CD14-positive monocyte (primary cell): ENCODE results near the gene COMT. TPM values are rescaled to one million over a fixed set of nuclear protein-coding genes. Genes with fewer than 3 reads are reported as not detected.

Experiments
- DNase-seq, 3 donors: peaks; one replicate each; pipeline ENCODE4 v3.0.0-alpha.2; 2011 to 2022
- H2AFZ ChIP-seq: 2 replicates; pipeline ENCODE4 v1.6.0; 2012; ENCODE audit warnings: mild to moderate bottlenecking, low read depth, low read length, inconsistent platforms; ENCODE audit not compliant: insufficient read depth, poor library complexity, severe bottlenecking
- H3K27ac ChIP-seq, 2 donors: 1 replicate in 1 of 2; 2 replicates in 1 of 2; pipeline ENCODE4 v1.5.1; 2012 to 2013; ENCODE audit warnings: low read length in 2 of 2, control low read depth in 1 of 2, inconsistent platforms in 1 of 2, low read depth in 1 of 2, mild to moderate bottlenecking in 1 of 2
- H3K27me3 ChIP-seq, 2 donors: one replicate each; pipeline versions ENCODE4 v1.6.0 to v1.6.1; 2011 to 2013; ENCODE audit warnings: low read length in 2 of 2; ENCODE audit not compliant: control insufficient read depth in 2 of 2, insufficient read depth in 2 of 2
- H3K36me3 ChIP-seq, 2 donors: replicated peaks in 1 of 2; 1 replicate in 1 of 2; 2 replicates in 1 of 2; pipeline versions ENCODE4 v1.5.1 to v1.6.1; 2012 to 2013; ENCODE audit warnings: low read length in 2 of 2, control low read depth in 1 of 2, inconsistent platforms in 1 of 2, mild to moderate bottlenecking in 1 of 2; ENCODE audit not compliant: insufficient read depth in 2 of 2, control insufficient read depth in 1 of 2
- H3K4me1 ChIP-seq, 2 donors: 1 replicate in 1 of 2; 2 replicates in 1 of 2; pipeline versions ENCODE4 v1.5.1 to v1.6.1; 2012 to 2013; ENCODE audit warnings: low read length in 2 of 2, control low read depth in 1 of 2, inconsistent platforms in 1 of 2, mild to moderate bottlenecking in 1 of 2, moderate library complexity in 1 of 2; ENCODE audit not compliant: insufficient read depth in 2 of 2, control insufficient read depth in 1 of 2
- H3K4me2 ChIP-seq: replicated peaks from 2 replicates; pipeline ENCODE3; 2012; ENCODE audit warnings: low read length, moderate library complexity, mild to moderate bottlenecking; ENCODE audit not compliant: poor library complexity, severe bottlenecking; ENCODE audit errors: extremely low read depth
- H3K4me3 ChIP-seq, 3 experiments: fragments of 200-600 bp in 1 of 3; sonication (generic) in 1 of 3; replicated peaks in 1 of 3; 1 replicate in 2 of 3; 2 replicates in 1 of 3; pipeline ENCODE4 v1.5.1; 2011 to 2013; ENCODE audit warnings: low read length in 3 of 3, mild to moderate bottlenecking in 3 of 3, control low read depth in 2 of 3, low read depth in 2 of 3, inconsistent platforms in 1 of 3, moderate library complexity in 1 of 3
- H3K79me2 ChIP-seq: 2 replicates; pipeline ENCODE4 v1.6.0; 2012; ENCODE audit warnings: mild to moderate bottlenecking, control low read depth, inconsistent platforms, low read length, moderate library complexity; ENCODE audit not compliant: insufficient read depth
- H3K9ac ChIP-seq: 2 replicates; pipeline ENCODE4 v1.6.0; 2017; ENCODE audit warnings: low read length, mild to moderate bottlenecking; ENCODE audit not compliant: insufficient read depth, poor library complexity, severe bottlenecking
- H3K9me3 ChIP-seq, 2 donors: replicated peaks in 1 of 2; 1 replicate in 1 of 2; 2 replicates in 1 of 2; pipeline versions ENCODE4 v1.5.1 to v1.6.1; 2012 to 2013; ENCODE audit warnings: low read length in 2 of 2, control low read depth in 1 of 2; ENCODE audit not compliant: control insufficient read depth in 1 of 2, insufficient read depth in 1 of 2
- H4K20me1 ChIP-seq: 2 replicates; pipeline ENCODE4 v1.6.0; 2012; ENCODE audit warnings: mild to moderate bottlenecking, low read length, control low read depth, moderate library complexity; ENCODE audit not compliant: insufficient read depth
- H3K27ac Mint-ChIP-seq, 7 donors: one replicate each; pipeline ENCODE4 v1.8.0; 2020; ENCODE audit warnings: mild to moderate bottlenecking in 7 of 7, mixed read lengths in 7 of 7, moderate library complexity in 6 of 7, inconsistent platforms in 2 of 7
- H3K27me3 Mint-ChIP-seq, 3 donors: one replicate each; pipeline ENCODE4 v1.8.0; 2021 to 2022; ENCODE audit warnings: low read depth in 3 of 3, mild to moderate bottlenecking in 3 of 3, mixed read lengths in 3 of 3, moderate library complexity in 3 of 3, inconsistent platforms in 1 of 3
- H3K36me3 Mint-ChIP-seq, 2 donors: one replicate each; pipeline ENCODE4 v1.8.0; 2020; ENCODE audit warnings: mixed read lengths in 2 of 2, inconsistent platforms in 1 of 2, mild to moderate bottlenecking in 1 of 2
- H3K4me1 Mint-ChIP-seq: one replicate; pipeline ENCODE4 v1.8.0; 2020; ENCODE audit warnings: mild to moderate bottlenecking, mixed read lengths
- H3K4me3 Mint-ChIP-seq, 2 donors: one replicate each; pipeline ENCODE4 v1.8.0; 2020; ENCODE audit warnings: mild to moderate bottlenecking in 2 of 2, mixed read lengths in 2 of 2, moderate library complexity in 1 of 2
- H3K9me3 Mint-ChIP-seq, 7 donors: one replicate each; pipeline ENCODE4 v1.8.0; 2020 to 2022; ENCODE audit warnings: mixed read lengths in 7 of 7, mild to moderate bottlenecking in 6 of 7, moderate library complexity in 6 of 7, inconsistent platforms in 2 of 7
- CTCF ChIP-seq: fragments of 200-600 bp; IDR thresholded peaks from one replicate; pipeline ENCODE4 v1.8.0; 2022; ENCODE audit warnings: antibody characterized with exemption, mild to moderate bottlenecking
- WGBS: methylation state at CpG from one replicate; pipeline ENCODE4 v1.1.5; 2013; ENCODE audit warnings: missing lambda C conversion rate; ENCODE audit not compliant: insufficient coverage; 5-methylcytosine and 5-hydroxymethylcytosine counted together
- intact Hi-C, 2 donors: fragments of 100-400 bp; cut with micrococcal nuclease; formaldehyde crosslinking; loops; one replicate each; pipeline versions ENCODE4 v1.15.0 to v1.15.1; 2023
- polyA plus RNA-seq, 3 donors: library from polyadenylated mRNA; depleted of rRNA in 1 of 3; unstranded in 2 of 3; stranded (reverse) in 1 of 3; fragments of 300-500 nt in 2 of 3; fragments of >200 nt in 1 of 3; fragmentation: Illumina TruSeq in 2 of 3; gene quantifications; 1 replicate in 2 of 3; 2 replicates in 1 of 3; pipeline ENCODE4 v1.2.3, GENCODE V29; 2012 to 2021

COMT gene
- polyA plus RNA-seq, 3 donors, result 314 to 400 (median 329) TPM

- no peak overlapping the region for H3K27ac ChIP-seq
- intact Hi-C loops, result loop anchor here (2.0 to 10.0 kb wide), 4 partner anchors 42 to 314 kb away; no protein-coding TSS in a partner anchor
- 55% methylated on average over 22 of the region's 25 CpGs for WGBS
- H4K20me1 ChIP-seq, result peaks cover 21% of the 10 kb centered on the region
- H3K4me3 Mint-ChIP-seq, result no peak overlapping the region
- DNase-seq, result peak; percentile 52 to 59 (median 55)
- H3K27ac Mint-ChIP-seq, result peak overlapping the region in 1 of 7 donors; percentile 14
- no peaks in the 10 kb centered on the region for H3K9me3 Mint-ChIP-seq
- no peaks in the 10 kb centered on the region for H3K27me3 ChIP-seq
- no peak overlapping the region for H3K4me3 ChIP-seq
- H3K9me3 ChIP-seq, result no peaks in the 10 kb centered on the region
- peaks cover 2 to 5% (median 3%) of the 10 kb centered on the region in 3 donors for H3K27me3 Mint-ChIP-seq
- peaks cover 27 to 37% of the 10 kb centered on the region in 2 donors for H3K36me3 ChIP-seq
- no peaks in the 10 kb centered on the region for H3K79me2 ChIP-seq
- H3K4me1 ChIP-seq, result no peaks in the 10 kb centered on the region
- no peak overlapping the region for H2AFZ ChIP-seq
- H3K4me2 ChIP-seq, result no peak overlapping the region
- peaks cover 20% of the 10 kb centered on the region for H3K4me1 Mint-ChIP-seq
- peaks cover 21 to 37% of the 10 kb centered on the region in 2 donors for H3K36me3 Mint-ChIP-seq
- H3K9ac ChIP-seq, result no peak overlapping the region
- TF ChIP-seq CTCF, result peak; percentile 99
Observed at GRCh38 chr22:19970479-19971275, 29.1 kb downstream of the COMT start.

- Mint-ChIP-seq H3K4me3 (no peak overlapping the region), H3K9me3 (no peaks in the 10 kb centered on the region), H3K27ac (no peak overlapping the region), H3K4me1 (peaks cover 17% of the 10 kb centered on the region), H3K27me3 (peaks cover 2 to 5% (median 4%) of the 10 kb centered on the region in 3 donors), H3K36me3 (peaks cover 18 to 29% of the 10 kb centered on the region in 2 donors)
- no peak for TF ChIP-seq CTCF
- peaks cover 21% of the 10 kb centered on the region for H4K20me1 ChIP-seq
- H3K4me3 ChIP-seq, result no peak overlapping the region
- H3K36me3 ChIP-seq, result peaks cover 27 to 29% of the 10 kb centered on the region in 2 donors
- H3K27me3 ChIP-seq, result no peaks in the 10 kb centered on the region
- no peaks in the 10 kb centered on the region for H3K79me2 ChIP-seq
- H3K27ac ChIP-seq, result no peak overlapping the region
- H3K9ac ChIP-seq, result no peak overlapping the region
- no peak for DNase-seq
- intact Hi-C loops, result loop anchor here (2.0 to 10.0 kb wide), 4 partner anchors 41 to 313 kb away; no protein-coding TSS in a partner anchor
- no peaks in the 10 kb centered on the region for H3K9me3 ChIP-seq
- H2AFZ ChIP-seq, result no peak overlapping the region
- H3K4me2 ChIP-seq, result no peak overlapping the region
- no peaks in the 10 kb centered on the region for H3K4me1 ChIP-seq
- 42% methylated on average over 18 of the region's 28 CpGs for WGBS
Observed at GRCh38 chr22:19971276-19972124, 29.9 kb downstream of the COMT start.
